Peyer's patch (tissue), 4 donors: Measurements from ENCODE around the gene TRMT10B. TPM values are rescaled to one million over a fixed set of nuclear protein-coding genes. Genes with fewer than 3 reads are reported as not detected.

Experiments
- DNase-seq, 3 donors: peaks; one replicate each; pipeline ENCODE4 v3.0.0-alpha.2; 2017 to 2019
- H3K27ac ChIP-seq, 4 donors: fragments of 200-600 bp; sonication (generic); one replicate each; pipeline ENCODE4 v1.5.1; 2016 to 2019
- H3K27me3 ChIP-seq, 2 donors: fragments of 200-600 bp; sonication (generic); one replicate each; pipeline ENCODE4 v1.5.1; 2019
- H3K36me3 ChIP-seq, 3 donors: fragments of 200-600 bp; sonication (generic); one replicate each; pipeline ENCODE4 v1.5.1; 2016 to 2019
- H3K4me1 ChIP-seq, 4 donors: fragments of 200-600 bp; sonication (generic); one replicate each; pipeline ENCODE4 v1.5.1; 2016 to 2019
- H3K4me3 ChIP-seq, 4 donors: fragments of 200-600 bp; sonication (generic); 1 replicate in 3 of 4; 2 replicates in 1 of 4; pipeline ENCODE4 v1.5.1; 2016 to 2019; ENCODE audit warnings: mild to moderate bottlenecking in 1 of 4
- H3K9me3 ChIP-seq, 4 donors: fragments of 200-600 bp; sonication (generic); one replicate each; pipeline ENCODE4 v1.5.1; 2016 to 2019; ENCODE audit warnings: mild to moderate bottlenecking in 1 of 4
- CTCF ChIP-seq, 6 experiments: fragments of 450-650 bp in 4 of 6; fragments of 200-600 bp in 2 of 6; sonication (generic) in 1 of 6; IDR thresholded peaks; one replicate each; pipeline ENCODE4 v1.5.1; 2017 to 2019; ENCODE audit warnings: antibody characterized with exemption in 6 of 6, mild to moderate bottlenecking in 3 of 6, moderate library complexity in 1 of 6
- POLR2A ChIP-seq, 2 donors: fragments of 450-650 bp; IDR thresholded peaks; one replicate each; pipeline ENCODE4 v1.5.1; 2017; ENCODE audit warnings: antibody characterized with exemption in 2 of 2, mild to moderate bottlenecking in 2 of 2, moderate library complexity in 2 of 2
- total RNA-seq, 4 donors: library from RNA; depleted of rRNA; stranded (reverse); fragments of >200 nt; gene quantifications; one replicate each; pipeline ENCODE4 v1.1.0, GENCODE V29; 2016

The TRMT10B gene
- total RNA-seq, 4 donors from 2014 or later, result 3.3 to 33.0 (median 16.1) TPM

- TF ChIP-seq POLR2A (IDR thresholded peaks at IDR 0.05) (no peak), CTCF (IDR thresholded peaks at IDR 0.05) (no peak)
- no peak overlapping the region for H3K4me3 ChIP-seq
- H3K36me3 ChIP-seq, result no peaks in the 10 kb centered on the region
- H3K27ac ChIP-seq, result no peak overlapping the region
- no peaks in the 10 kb centered on the region for H3K4me1 ChIP-seq
- DNase-seq, result no peak
- H3K27me3 ChIP-seq, result no peaks in the 10 kb centered on the region
- H3K9me3 ChIP-seq, result no peaks in the 10 kb centered on the region
Measured at GRCh38 chr9:37730839-37731238, 22.8 kb upstream of the TRMT10B start.

- no peaks in the 10 kb centered on the region for H3K9me3 ChIP-seq
- no peaks in the 10 kb centered on the region for H3K4me1 ChIP-seq
- no peak for DNase-seq
- H3K27me3 ChIP-seq, result no peaks in the 10 kb centered on the region
- no peak for TF ChIP-seq POLR2A (IDR thresholded peaks at IDR 0.05)
- TF ChIP-seq CTCF (IDR thresholded peaks at IDR 0.05), result no peak
- no peak overlapping the region for H3K4me3 ChIP-seq
- no peak overlapping the region for H3K27ac ChIP-seq
- no peaks in the 10 kb centered on the region for H3K36me3 ChIP-seq
Measured at GRCh38 chr9:37732086-37732741, 21.4 kb upstream of the TRMT10B start.

GRCh38 chr9:37732952-37733351, 20.7 kb upstream of the TRMT10B start:
- H3K4me3 ChIP-seq, result no peak overlapping the region
- H3K36me3 ChIP-seq, result no peaks in the 10 kb centered on the region
- H3K27ac ChIP-seq, result no peak overlapping the region
- H3K4me1 ChIP-seq, result no peaks in the 10 kb centered on the region
- no peak for DNase-seq
- H3K27me3 ChIP-seq, result no peaks in the 10 kb centered on the region
- no peaks in the 10 kb centered on the region for H3K9me3 ChIP-seq
- TF ChIP-seq CTCF (IDR thresholded peaks at IDR 0.05), result no peak
- TF ChIP-seq POLR2A (IDR thresholded peaks at IDR 0.05), result no peak

- Histone ChIP-seq H3K4me3 (no peak overlapping the region), H3K36me3 (no peaks in the 10 kb centered on the region), H3K9me3 (no peaks in the 10 kb centered on the region), H3K27ac (no peak overlapping the region), H3K4me1 (no peaks in the 10 kb centered on the region), H3K27me3 (no peaks in the 10 kb centered on the region)
- TF ChIP-seq CTCF (IDR thresholded peaks at IDR 0.05) (no peak), POLR2A (IDR thresholded peaks at IDR 0.05) (no peak)
- DNase-seq, result no peak
Measured at GRCh38 chr9:37739222-37739621, 14.4 kb upstream of the TRMT10B start.

GRCh38 chr9:37740128-37740527, 13.5 kb upstream of the TRMT10B start:
- Histone ChIP-seq H3K27ac (no peak overlapping the region), H3K9me3 (no peaks in the 10 kb centered on the region), H3K27me3 (no peaks in the 10 kb centered on the region), H3K36me3 (no peaks in the 10 kb centered on the region), H3K4me3 (no peak overlapping the region), H3K4me1 (no peaks in the 10 kb centered on the region)
- no peak for TF ChIP-seq CTCF (IDR thresholded peaks at IDR 0.05)
- no peak for TF ChIP-seq POLR2A (IDR thresholded peaks at IDR 0.05)
- no peak for DNase-seq
